ENCODE results near the gene PML.
"Not testable (repeated sequence)": the region's sequence is repeated elsewhere in the genome, so short reads cannot be mapped to it uniquely, and the experiment has no call there.

Gene PML

DNA sequence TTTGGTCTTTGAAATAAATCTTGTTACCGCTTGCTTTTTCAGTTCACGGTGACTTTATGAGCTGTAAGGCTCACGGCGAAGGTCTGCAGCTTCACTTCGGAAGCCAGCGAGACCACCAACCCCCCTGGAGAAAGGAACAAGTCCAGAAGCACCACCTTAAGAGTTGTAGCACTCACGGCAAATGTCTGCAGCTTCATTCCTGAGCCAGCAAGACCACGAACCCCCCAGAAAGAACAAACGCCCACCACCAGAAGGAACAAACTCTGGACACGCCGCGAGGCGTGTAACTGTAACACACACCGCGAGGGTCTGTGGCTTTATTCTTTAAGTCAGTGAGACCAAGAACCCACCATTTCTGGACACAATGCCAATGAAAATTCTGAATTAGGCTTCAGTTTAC is 59.0 kb downstream of the PML start:
- H3K4me3 ChIP-seq (ENCODE audit: low read depth, low read length), result no peak overlapping the region
- TF ChIP-seq, protein P1, sequence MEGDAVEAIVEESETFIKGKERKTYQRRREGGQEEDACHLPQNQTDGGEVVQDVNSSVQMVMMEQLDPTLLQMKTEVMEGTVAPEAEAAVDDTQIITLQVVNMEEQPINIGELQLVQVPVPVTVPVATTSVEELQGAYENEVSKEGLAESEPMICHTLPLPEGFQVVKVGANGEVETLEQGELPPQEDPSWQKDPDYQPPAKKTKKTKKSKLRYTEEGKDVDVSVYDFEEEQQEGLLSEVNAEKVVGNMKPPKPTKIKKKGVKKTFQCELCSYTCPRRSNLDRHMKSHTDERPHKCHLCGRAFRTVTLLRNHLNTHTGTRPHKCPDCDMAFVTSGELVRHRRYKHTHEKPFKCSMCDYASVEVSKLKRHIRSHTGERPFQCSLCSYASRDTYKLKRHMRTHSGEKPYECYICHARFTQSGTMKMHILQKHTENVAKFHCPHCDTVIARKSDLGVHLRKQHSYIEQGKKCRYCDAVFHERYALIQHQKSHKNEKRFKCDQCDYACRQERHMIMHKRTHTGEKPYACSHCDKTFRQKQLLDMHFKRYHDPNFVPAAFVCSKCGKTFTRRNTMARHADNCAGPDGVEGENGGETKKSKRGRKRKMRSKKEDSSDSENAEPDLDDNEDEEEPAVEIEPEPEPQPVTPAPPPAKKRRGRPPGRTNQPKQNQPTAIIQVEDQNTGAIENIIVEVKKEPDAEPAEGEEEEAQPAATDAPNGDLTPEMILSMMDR (IDR thresholded peaks at IDR 0.05; ENCODE audit: low read depth, low read length, missing control alignments), result no peak
- in situ Hi-C loops (cut with HindIII; ENCODE audit: low sequenced_read_pairs), result no loop called here
- DNase-seq (ENCODE audit: low read depth), result no peak

DNA sequence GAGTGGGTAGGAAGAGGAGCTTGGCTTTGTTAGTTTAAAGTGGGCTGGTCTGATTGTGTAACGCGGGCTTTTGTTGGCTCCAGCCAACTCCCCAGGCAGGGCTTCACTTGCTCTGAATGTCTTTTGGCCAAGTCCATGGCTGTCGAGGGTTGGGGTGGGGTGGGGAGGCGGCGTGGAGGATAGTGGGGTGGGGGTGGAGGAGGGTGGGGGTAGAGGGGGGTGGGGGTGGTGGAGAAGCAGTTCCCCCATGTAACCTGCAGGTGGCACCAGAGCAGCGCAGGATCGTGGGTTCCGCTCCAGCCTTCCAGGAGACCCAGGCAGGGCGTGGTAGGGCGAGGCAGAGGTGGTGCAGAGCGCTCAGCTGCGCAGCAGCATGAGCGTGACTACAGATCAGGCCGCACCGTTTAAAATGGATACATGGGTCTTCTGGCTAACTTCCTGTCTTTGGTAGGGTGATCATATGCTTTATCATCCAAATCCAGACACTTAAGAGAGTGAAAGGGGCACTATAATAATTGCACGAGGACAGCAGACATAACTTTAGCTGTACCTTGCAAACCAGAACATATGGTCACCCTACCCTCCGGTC is 59.5 kb downstream of the PML start:
- H3K4me3 ChIP-seq (ENCODE audit: low read depth, low read length), result no peak overlapping the region
- no peak for DNase-seq (ENCODE audit: low read depth)
- in situ Hi-C loops (cut with HindIII; ENCODE audit: low sequenced_read_pairs), result no loop called here
- TF ChIP-seq, protein P1 (IDR thresholded peaks at IDR 0.05; ENCODE audit: low read depth, low read length, missing control alignments), result peak; percentile 67

GRCh38 chr15:74055804-74056203 is 61.3 kb downstream of the PML start:
- in situ Hi-C loops (cut with HindIII; ENCODE audit: low sequenced_read_pairs), result no loop called here
- TF ChIP-seq, protein P1 (IDR thresholded peaks at IDR 0.05; ENCODE audit: low read depth, low read length, missing control alignments), result no peak
- no peak for DNase-seq (ENCODE audit: low read depth)
- no peak overlapping the region for H3K4me3 ChIP-seq (ENCODE audit: low read depth, low read length)

GRCh38 chr15:74056330-74056729 is 61.8 kb downstream of the PML start:
- in situ Hi-C loops (cut with HindIII; ENCODE audit: low sequenced_read_pairs); H3K4me3 ChIP-seq (ENCODE audit: low read depth, low read length); DNase-seq (ENCODE audit: low read depth): not testable (repeated sequence)

- in situ Hi-C loops (cut with HindIII; ENCODE audit: low sequenced_read_pairs); DNase-seq (ENCODE audit: low read depth); H3K4me3 ChIP-seq (ENCODE audit: low read depth, low read length): not testable (repeated sequence)
These were observed 64.7 kb downstream of the PML start for GRCh38 chr15:74059050-74059833.

- TF ChIP-seq, protein P1 (IDR thresholded peaks at IDR 0.05; ENCODE audit: low read depth, low read length, missing control alignments), result no peak
- in situ Hi-C loops (cut with HindIII; ENCODE audit: low sequenced_read_pairs), result no loop called here
- H3K4me3 ChIP-seq (ENCODE audit: low read depth, low read length), result no peak overlapping the region
- DNase-seq (ENCODE audit: low read depth), result no peak
These were observed 65.7 kb downstream of the PML start for GRCh38 chr15:74060251-74060650.

DNA sequence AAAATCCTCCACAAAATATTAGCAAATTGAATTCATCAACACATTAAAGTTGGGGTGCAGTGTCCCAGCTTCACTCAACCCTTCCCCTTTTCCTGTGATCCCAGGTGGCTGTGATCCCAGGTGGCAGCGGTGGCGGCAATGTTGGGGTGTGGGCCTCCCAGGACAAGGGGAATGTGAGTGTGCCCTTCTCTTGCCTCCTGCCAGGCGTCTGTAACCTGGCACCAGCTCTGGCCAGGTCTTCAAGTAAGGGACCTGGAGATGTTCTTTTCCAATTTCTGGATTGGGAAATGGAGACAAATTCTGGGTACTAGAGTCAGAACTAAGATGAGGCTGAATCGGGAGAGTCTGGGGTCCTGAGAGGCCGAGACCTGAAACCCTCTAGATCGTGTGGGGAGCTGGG is 67.7 kb downstream of the PML start:
- TF ChIP-seq, protein P1 (IDR thresholded peaks at IDR 0.05; ENCODE audit: low read depth, low read length, missing control alignments), result no peak
- in situ Hi-C loops (cut with HindIII; ENCODE audit: low sequenced_read_pairs), result no loop called here
- no peak overlapping the region for H3K4me3 ChIP-seq (ENCODE audit: low read depth, low read length)
- no peak for DNase-seq (ENCODE audit: low read depth)

Data from astrocyte of the cerebellum (primary cell).